HepG2 (cell line): Measurements from ENCODE around the gene PAPPA2. TPM values are rescaled to one million over a fixed set of nuclear protein-coding genes. Genes with fewer than 3 reads are reported as not detected.
A peak's percentile ranks its signal among the peaks of the same experiment; 100 is the strongest.

ENCODE experiments used
- ATAC-seq: fragments of 200-7000 bp; cut with Tn5 transposase; 3 replicates; pipeline ENCODE4 v1.9.1; 2020; ENCODE audit warnings: mild to moderate bottlenecking, moderate library complexity
- BruUV-seq: library from RNA; stranded (reverse); fragments of 400-500 nt; replicated peaks from 2 replicates; lab custom pipeline; 2021; lab: Mats Ljungman, UMichigan
- CTCF ChIA-PET: fragments of 300-600 bp; formaldehyde crosslinking; extraction: SDS; loops from one replicate; lab custom pipeline; 2021; ENCODE audit warnings: low total read pairs, inconsistent platforms, low intra/inter-chr PET ratio; lab: Yijun Ruan, JAX
- POLR2A ChIA-PET: fragments of 350-600 bp; sonication (Branson Sonifier 250); formaldehyde crosslinking; loops from one replicate; lab custom pipeline; 2020; ENCODE audit warnings: antibody characterized with exemption, inconsistent platforms; lab: Yijun Ruan, JAX
- DNase-seq: peaks from one replicate; pipeline ENCODE4 v3.0.0-alpha.2; 2015; ENCODE audit warnings: low spot score
- FAIRE-seq: peaks from 3 replicates; lab custom pipeline; 2011; peaks lifted over from hg19 to GRCh38; lab: Jason Lieb, UNC
- H2AFZ ChIP-seq: one replicate; pipeline ENCODE4 v1.6.1; 2011; ENCODE audit warnings: low read length, inconsistent platforms
- H3K27ac ChIP-seq: fragments of 300-600 bp; 3 replicates; pipeline ENCODE4 v1.8.0; 2011; ENCODE audit warnings: mixed run types, mild to moderate bottlenecking, mixed read lengths, low read length, inconsistent platforms; ENCODE audit not compliant: insufficient read depth; ENCODE audit errors: extremely low read length
- H3K27me3 ChIP-seq, 2 experiments: fragments of 200-600 bp in 1 of 2; 2 replicates in 1 of 2; 3 replicates in 1 of 2; pipeline versions ENCODE4 v1.6.0 to v1.8.0; 2011; ENCODE audit warnings: low read length in 2 of 2, mild to moderate bottlenecking in 2 of 2, moderate library complexity in 2 of 2, inconsistent platforms in 1 of 2; ENCODE audit not compliant: insufficient read depth in 2 of 2, control insufficient read depth in 1 of 2
- H3K36me3 ChIP-seq, 2 experiments: fragments of 200-600 bp in 1 of 2; replicated peaks in 1 of 2; 2 replicates in 1 of 2; 3 replicates in 1 of 2; pipeline versions ENCODE4 v1.5.1 to v1.8.0; 2011; ENCODE audit warnings: low read length in 2 of 2, inconsistent platforms in 1 of 2; ENCODE audit not compliant: insufficient read depth in 2 of 2, control insufficient read depth in 1 of 2
- H3K4me1 ChIP-seq: 2 replicates; pipeline ENCODE4 v1.5.1; 2012; ENCODE audit warnings: low read length, inconsistent platforms; ENCODE audit not compliant: insufficient read depth
- H3K4me2 ChIP-seq: 2 replicates; pipeline ENCODE4 v1.6.0; 2011; ENCODE audit warnings: low read depth, low read length, inconsistent platforms
- H3K4me3 ChIP-seq, 3 experiments: fragments of 200-600 bp in 1 of 3; sonication (generic), shearing (Covaris generic) in 1 of 3; replicated peaks in 1 of 3; 2 replicates each; pipeline ENCODE4 v1.5.1; 2011 to 2016; ENCODE audit warnings: low read length in 3 of 3, inconsistent platforms in 2 of 3, low read depth in 2 of 3, mild to moderate bottlenecking in 2 of 3, control low read depth in 1 of 3, mixed read lengths in 1 of 3; ENCODE audit not compliant: insufficient read depth in 1 of 3
- H3K79me2 ChIP-seq: one replicate; pipeline ENCODE4 v1.6.1; 2011; ENCODE audit warnings: low read length, inconsistent platforms; ENCODE audit not compliant: insufficient read depth
- H3K9ac ChIP-seq: 2 replicates; pipeline ENCODE4 v1.6.0; 2011; ENCODE audit warnings: mild to moderate bottlenecking, low read depth, low read length, inconsistent platforms; ENCODE audit not compliant: insufficient read depth
- H3K9me3 ChIP-seq: 2 replicates; pipeline ENCODE4 v1.5.1; 2012; ENCODE audit warnings: mild to moderate bottlenecking, low read length
- H4K20me1 ChIP-seq: 2 replicates; pipeline ENCODE4 v1.6.0; 2011; ENCODE audit warnings: inconsistent platforms, mild to moderate bottlenecking, low read length, moderate library complexity; ENCODE audit not compliant: insufficient read depth
- FOXC1 ChIP-seq: sonication (generic); formaldehyde crosslinking; IDR thresholded peaks from 2 replicates; pipeline ENCODE4 v1.8.0; 2022; ENCODE audit warnings: mild to moderate bottlenecking, missing genetic modification reagents, borderline replicate concordance
- FOXP1 ChIP-seq, 2 experiments: fragments of 450-650 bp in 1 of 2; IDR thresholded peaks; 2 replicates each; pipeline ENCODE4 v1.6.1; 2017 to 2018; ENCODE audit warnings: antibody characterized with exemption in 1 of 2
- KLF11 ChIP-seq: IDR thresholded peaks from 2 replicates; pipeline ENCODE4 v1.6.1; 2016; ENCODE audit warnings: missing compliant biosample characterization
- RXRB ChIP-seq: IDR thresholded peaks from 2 replicates; pipeline ENCODE4 v1.6.1; 2016; ENCODE audit warnings: borderline replicate concordance, missing genetic modification reagents, missing compliant biosample characterization
- UBTF ChIP-seq: sonication (generic); formaldehyde crosslinking; IDR thresholded peaks from 2 replicates; pipeline ENCODE4 v1.4.0; 2020; ENCODE audit warnings: mild to moderate bottlenecking, missing genetic modification reagents
- XRCC5 ChIP-seq: fragments of 200-400 bp; formaldehyde crosslinking; optimal IDR thresholded peaks from 2 replicates; pipeline ENCODE3; 2017; ENCODE audit warnings: mild to moderate bottlenecking, low read length
- ZKSCAN8 ChIP-seq: IDR thresholded peaks from 2 replicates; pipeline ENCODE4 v1.6.1; 2016; ENCODE audit warnings: borderline replicate concordance, missing genetic modification reagents, missing compliant biosample characterization
- ZSCAN21 ChIP-seq: sonication (generic); formaldehyde crosslinking; IDR thresholded peaks from 2 replicates; pipeline ENCODE4 v1.8.0; 2022; ENCODE audit warnings: mild to moderate bottlenecking, missing genetic modification reagents, moderate library complexity, borderline replicate concordance
- ZXDC ChIP-seq: sonication (generic); formaldehyde crosslinking; IDR thresholded peaks from 2 replicates; pipeline ENCODE4 v1.5.0; 2020; ENCODE audit warnings: mild to moderate bottlenecking, missing genetic modification reagents
- WGBS: methylation state at CpG from one replicate; pipeline ENCODE4 v1.1.6; 2017; ENCODE audit warnings: low lambda C conversion rate; 5-methylcytosine and 5-hydroxymethylcytosine counted together
- in situ Hi-C: cut with HindIII; loops from 2 replicates; pipeline ENCODE4 v1.10.0; 2017; ENCODE audit warnings: low pct_unique_long_range_greater_than_20kb; ENCODE audit not compliant: extremely low pct_ligation_motif_present
- intact Hi-C: fragments of 100-400 bp; cut with micrococcal nuclease; formaldehyde crosslinking; loops from one replicate; pipeline ENCODE4 v1.10.0; 2022; ENCODE audit not compliant: unreplicated experiment
- polyA plus RNA-seq, 8 experiments: library from polyadenylated mRNA; depleted of rRNA in 3 of 8; stranded (reverse) in 7 of 8; unstranded in 1 of 8; fragments of >200 nt; fragmentation: Illumina TruSeq in 4 of 8; extraction: Trizol in 4 of 8; gene quantifications; 2 replicates each; pipeline versions ENCODE4 v1.2.1 to v1.2.3, GENCODE V29; 2011 to 2016; ENCODE audit warnings: low read depth in 4 of 8, missing spikeins in 1 of 8, mixed read lengths in 1 of 8; ENCODE audit not compliant: insufficient read depth in 1 of 8
- total RNA-seq, 5 experiments: library from RNA; depleted of rRNA; stranded (reverse); fragments of >200 nt; fragmentation: Illumina TruSeq; extraction: Trizol; gene quantifications; 2 replicates each; pipeline ENCODE4 v1.2.3, GENCODE V29; 2016; ENCODE audit warnings: low read depth in 1 of 5
- TF ChIP-seq, protein P1 (sequence below): sonication (generic); formaldehyde crosslinking; IDR thresholded peaks from 2 replicates; pipeline ENCODE4 v1.8.1; 2023; ENCODE audit warnings: missing genetic modification reagents, inconsistent platforms, borderline replicate concordance

Gene PAPPA2
- total and polyA plus RNA-seq, 2 of the 13 experiments (the other 11 are each of a cell fraction or from before 2014, with no cell fraction given), result 0.01 TPM; not detected in 1

GRCh38 chr1:176682830-176683535 lies 220.0 kb downstream of the PAPPA2 start (continued):
- TF ChIP-seq ZXDC (CRISPR knock-in tag) (no peak), KLF11 (no peak)
- TF ChIP-seq, protein P1, sequence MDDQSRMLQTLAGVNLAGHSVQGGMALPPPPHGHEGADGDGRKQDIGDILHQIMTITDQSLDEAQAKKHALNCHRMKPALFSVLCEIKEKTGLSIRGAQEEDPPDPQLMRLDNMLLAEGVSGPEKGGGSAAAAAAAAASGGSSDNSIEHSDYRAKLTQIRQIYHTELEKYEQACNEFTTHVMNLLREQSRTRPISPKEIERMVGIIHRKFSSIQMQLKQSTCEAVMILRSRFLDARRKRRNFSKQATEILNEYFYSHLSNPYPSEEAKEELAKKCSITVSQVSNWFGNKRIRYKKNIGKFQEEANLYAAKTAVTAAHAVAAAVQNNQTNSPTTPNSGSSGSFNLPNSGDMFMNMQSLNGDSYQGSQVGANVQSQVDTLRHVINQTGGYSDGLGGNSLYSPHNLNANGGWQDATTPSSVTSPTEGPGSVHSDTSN (CRISPR knock-in tag), result no peak

GRCh38 chr1:176691251-176692228 lies 228.6 kb downstream of the PAPPA2 start:
- peak; percentile 74 for FAIRE-seq
- no peaks in the 10 kb centered on the region for H3K36me3 ChIP-seq
- ChIA-PET POLR2A (no interaction called here), CTCF (interaction anchor here (0.7 to 2.4 kb wide), 2 partner anchors 132 to 317 kb away, joined by 3 to 18 read pairs; no protein-coding TSS in a partner anchor)
- H3K9me3 ChIP-seq, result no peaks in the 10 kb centered on the region
- no peaks in the 10 kb centered on the region for H4K20me1 ChIP-seq
- no peaks in the 10 kb centered on the region for H3K4me1 ChIP-seq
- H3K27ac ChIP-seq, result no peak overlapping the region
- no TSS peak for BruUV-seq
- ATAC-seq, result peak; percentile 88
- no peaks in the 10 kb centered on the region for H3K27me3 ChIP-seq
- in situ Hi-C loops (loop anchor here (5.0 to 25.0 kb wide), 2 partner anchors 134 to 304 kb away; no protein-coding TSS in a partner anchor), intact Hi-C loops (loop anchor here (5.0 kb wide), 1 partner anchor 1319 kb away; no protein-coding TSS in a partner anchor)
- no peak overlapping the region for H3K4me2 ChIP-seq
- H3K4me3 ChIP-seq, result no peak overlapping the region
- no peaks in the 10 kb centered on the region for H3K79me2 ChIP-seq
- no peak overlapping the region for H3K9ac ChIP-seq
- no peak overlapping the region for H2AFZ ChIP-seq
- peak; percentile 52 for DNase-seq
- 14% methylated on average over 7 of the region's 8 CpGs for whole genome bisulfite sequencing
- peak; percentile 35 for TF ChIP-seq XRCC5
- no peak for TF ChIP-seq ZKSCAN8 (CRISPR knock-in tag)
- no peak for TF ChIP-seq ZSCAN21 (CRISPR knock-in tag)
- no peak for TF ChIP-seq FOXP1 (IDR thresholded peaks at IDR 0.05)
- no peak for TF ChIP-seq FOXP1 (CRISPR knock-in tag; IDR thresholded peaks at IDR 0.05)
- peak; percentile 65; the same call in 1 of the 2 replicates for TF ChIP-seq RXRB (CRISPR knock-in tag)
- no peak for TF ChIP-seq FOXC1 (CRISPR knock-in tag)
- no peak for TF ChIP-seq UBTF (CRISPR knock-in tag)
